Endothelial cell of hepatic sinusoid (primary cell): Measurements from ENCODE around the gene FYB1.
"Not testable (repeated sequence)": the region's sequence is repeated elsewhere in the genome, so short reads cannot be mapped to it uniquely, and the experiment has no call there.

Source experiments
- in situ Hi-C: cut with HindIII; loops from 2 replicates; pipeline ENCODE4 v1.10.0; 2017; ENCODE audit warnings: low sequenced_read_pairs

Gene FYB1

GRCh38 chr5:39228596-39228995 lies 9.2 kb upstream of the FYB1 start:
- in situ Hi-C loops = no loop called here

GRCh38 chr5:39226558-39226957 lies 7.2 kb upstream of the FYB1 start:
- in situ Hi-C loops = no loop called here

GRCh38 chr5:39226100-39226451 lies 6.7 kb upstream of the FYB1 start:
- in situ Hi-C loops = no loop called here

GRCh38 chr5:39225405-39226099 lies 6.2 kb upstream of the FYB1 start:
- in situ Hi-C loops = no loop called here

GRCh38 chr5:39224196-39224761 lies 4.9 kb upstream of the FYB1 start:
- in situ Hi-C loops = no loop called here

- in situ Hi-C loops = no loop called here
These were observed 4.3 kb upstream of the FYB1 start for GRCh38 chr5:39223565-39224156.

GRCh38 chr5:39221671-39222070 lies 2.3 kb upstream of the FYB1 start:
- in situ Hi-C loops = not testable (repeated sequence)

- in situ Hi-C loops = no loop called here
These were observed 1.1 kb upstream of the FYB1 start for GRCh38 chr5:39220280-39221030.

GRCh38 chr5:39218482-39219402 lies 621 bp downstream of the FYB1 start:
- in situ Hi-C loops = no loop called here

GRCh38 chr5:39217365-39218281 lies 1.7 kb downstream of the FYB1 start:
- in situ Hi-C loops = no loop called here

- in situ Hi-C loops = no loop called here
These were observed 2.7 kb downstream of the FYB1 start for GRCh38 chr5:39216631-39217030.

GRCh38 chr5:39215857-39216256 lies 3.5 kb downstream of the FYB1 start:
- in situ Hi-C loops = no loop called here

GRCh38 chr5:39214912-39215709 lies 4.3 kb downstream of the FYB1 start:
- in situ Hi-C loops = no loop called here

- in situ Hi-C loops = no loop called here
These were observed 5.7 kb downstream of the FYB1 start for GRCh38 chr5:39213447-39214207.

GRCh38 chr5:39211773-39212172 lies 7.6 kb downstream of the FYB1 start:
- in situ Hi-C loops = no loop called here

- in situ Hi-C loops = no loop called here
These were observed 9.4 kb downstream of the FYB1 start for GRCh38 chr5:39209924-39210323.

- in situ Hi-C loops = no loop called here
These were observed 10.9 kb downstream of the FYB1 start for GRCh38 chr5:39208471-39208870.

- in situ Hi-C loops = no loop called here
These were observed 11.9 kb downstream of the FYB1 start for GRCh38 chr5:39207345-39208045.
